H1 (cell line): ENCODE results near the gene MAGI1. TPM values are rescaled to one million over a fixed set of nuclear protein-coding genes. Genes with fewer than 3 reads are reported as not detected.

Source experiments
- CTCF ChIA-PET: fragments of 300-600 bp; sonication (Branson Sonifier 250); formaldehyde crosslinking; loops from one replicate; lab custom pipeline; 2021; ENCODE audit not compliant: partially characterized antibody; lab: Charles Lee
- POLR2A ChIA-PET: fragments of 300-600 bp; sonication (Branson Sonifier 250); formaldehyde crosslinking; loops from one replicate; lab custom pipeline; 2021; ENCODE audit warnings: inconsistent platforms; ENCODE audit not compliant: partially characterized antibody; lab: Charles Lee
- DNase-seq, 2 experiments: peaks; one replicate each; pipeline versions ENCODE4 v3.0.0 to v3.0.0-alpha.2; 2010 to 2022; ENCODE audit warnings: low spot score in 2 of 2, low read depth in 1 of 2, mixed read lengths in 1 of 2
- FAIRE-seq: peaks from 2 replicates; lab custom pipeline; 2011; peaks lifted over from hg19 to GRCh38; lab: Jason Lieb, UNC
- H2AFZ ChIP-seq: 2 replicates; pipeline ENCODE4 v1.8.1; 2012; ENCODE audit warnings: low read length, inconsistent platforms
- H2AK5ac ChIP-seq: 2 replicates; pipeline ENCODE4 v1.6.1; 2013; ENCODE audit warnings: low read depth, low read length
- H2BK120ac ChIP-seq: replicated peaks from 2 replicates; pipeline ENCODE3; 2013; ENCODE audit warnings: low read depth, low read length, inconsistent platforms
- H2BK12ac ChIP-seq: 2 replicates; pipeline ENCODE4 v1.6.1; 2013; ENCODE audit warnings: low read depth, low read length
- H2BK15ac ChIP-seq: 2 replicates; pipeline ENCODE4 v1.6.1; 2013; ENCODE audit warnings: low read length
- H2BK20ac ChIP-seq: 2 replicates; pipeline ENCODE4 v1.6.1; 2013; ENCODE audit warnings: low read length
- H2BK5ac ChIP-seq: 2 replicates; pipeline ENCODE4 v1.6.1; 2013; ENCODE audit warnings: low read depth, low read length
- H3K14ac ChIP-seq: 2 replicates; pipeline ENCODE4 v1.6.1; 2013; ENCODE audit warnings: inconsistent platforms; ENCODE audit not compliant: insufficient read length
- H3K18ac ChIP-seq: 2 replicates; pipeline ENCODE4 v1.6.1; 2013; ENCODE audit warnings: low read length; ENCODE audit errors: extremely low read depth
- H3K23ac ChIP-seq: 2 replicates; pipeline ENCODE4 v1.6.1; 2013; ENCODE audit warnings: inconsistent platforms; ENCODE audit not compliant: insufficient read length
- H3K23me2 ChIP-seq: 2 replicates; pipeline ENCODE4 v1.6.1; 2013; ENCODE audit warnings: low read depth, low read length
- H3K27ac ChIP-seq: 2 replicates; pipeline ENCODE4 v1.6.1; 2011; ENCODE audit warnings: low read depth, low read length, inconsistent platforms
- H3K27me3 ChIP-seq, 4 experiments: replicated peaks in 1 of 4; 1 replicate in 1 of 4; 2 replicates in 3 of 4; pipeline versions ENCODE4 v1.6.1 to v1.8.1; 2011 to 2013; ENCODE audit warnings: low read length in 3 of 4, mild to moderate bottlenecking in 3 of 4, inconsistent platforms in 2 of 4, mixed read lengths in 2 of 4, moderate library complexity in 1 of 4; ENCODE audit not compliant: control insufficient read depth in 3 of 4, insufficient read depth in 3 of 4; ENCODE audit errors: extremely low read depth in 1 of 4
- H3K36me3 ChIP-seq, 4 experiments: 2 replicates each; pipeline versions ENCODE4 v1.6.1 to v1.8.1; 2011 to 2013; ENCODE audit warnings: mild to moderate bottlenecking in 4 of 4, low read length in 3 of 4, moderate library complexity in 2 of 4, control low read depth in 1 of 4, inconsistent platforms in 1 of 4; ENCODE audit not compliant: insufficient read depth in 4 of 4, control insufficient read depth in 2 of 4
- H3K4ac ChIP-seq: replicated peaks from 2 replicates; pipeline ENCODE3; 2013; ENCODE audit warnings: low read length, low read depth, mixed read lengths, inconsistent platforms; ENCODE audit not compliant: insufficient read length
- H3K4me1 ChIP-seq, 4 experiments: replicated peaks in 1 of 4; 1 replicate in 1 of 4; 2 replicates in 3 of 4; pipeline versions ENCODE4 v1.6.1 to v1.8.1; 2011 to 2013; ENCODE audit warnings: low read length in 3 of 4, inconsistent platforms in 2 of 4, mixed read lengths in 1 of 4; ENCODE audit not compliant: insufficient read depth in 4 of 4, control insufficient read depth in 3 of 4
- H3K4me2 ChIP-seq, 2 experiments: 2 replicates each; pipeline versions ENCODE4 v1.6.1 to v1.8.1; 2011 to 2013; ENCODE audit warnings: low read depth in 2 of 2, low read length in 2 of 2, control low read depth in 1 of 2, inconsistent platforms in 1 of 2, mild to moderate bottlenecking in 1 of 2; ENCODE audit not compliant: insufficient read depth in 1 of 2
- H3K4me3 ChIP-seq, 4 experiments: fragments of 200-600, 300-600 bp in 1 of 4; sonication (generic), shearing (Covaris generic), sonication (Bioruptor Twin) in 1 of 4; 2 replicates each; pipeline versions ENCODE4 v1.5.1 to v1.8.1; 2011 to 2016; ENCODE audit warnings: low read length in 4 of 4, low read depth in 3 of 4, control low read depth in 2 of 4, inconsistent platforms in 2 of 4, mild to moderate bottlenecking in 2 of 4, mixed read lengths in 1 of 4, moderate library complexity in 1 of 4; ENCODE audit not compliant: insufficient read depth in 2 of 4; ENCODE audit errors: extremely low read depth in 1 of 4
- H3K56ac ChIP-seq: replicated peaks from 2 replicates; pipeline ENCODE3; 2013; ENCODE audit warnings: low read depth, mild to moderate bottlenecking, mixed read lengths, low read length, inconsistent platforms; ENCODE audit not compliant: insufficient read length
- H3K79me1 ChIP-seq: 2 replicates; pipeline ENCODE4 v1.6.1; 2013; ENCODE audit warnings: low read depth, low read length, control low read depth
- H3K79me2 ChIP-seq, 2 experiments: 2 replicates each; pipeline versions ENCODE4 v1.6.1 to v1.8.1; 2012 to 2013; ENCODE audit warnings: low read length in 2 of 2, mild to moderate bottlenecking in 2 of 2, inconsistent platforms in 1 of 2; ENCODE audit not compliant: insufficient read depth in 2 of 2, control insufficient read depth in 1 of 2
- H3K9ac ChIP-seq, 4 experiments: replicated peaks in 1 of 4; 1 replicate in 1 of 4; 2 replicates in 3 of 4; pipeline versions ENCODE4 v1.6.1 to v1.8.1; 2011 to 2013; ENCODE audit warnings: low read depth in 3 of 4, low read length in 3 of 4, control low read depth in 2 of 4, mild to moderate bottlenecking in 2 of 4, moderate library complexity in 2 of 4, inconsistent platforms in 1 of 4; ENCODE audit errors: extremely low read depth in 1 of 4
- H3K9me3 ChIP-seq, 2 experiments: 2 replicates each; pipeline versions ENCODE4 v1.6.1 to v1.8.1; 2012 to 2013; ENCODE audit warnings: mild to moderate bottlenecking in 2 of 2, moderate library complexity in 2 of 2, control low read depth in 1 of 2, inconsistent platforms in 1 of 2, low read depth in 1 of 2, low read length in 1 of 2, mixed read lengths in 1 of 2; ENCODE audit not compliant: insufficient read depth in 2 of 2
- H4K20me1 ChIP-seq, 2 experiments: replicated peaks in 1 of 2; 2 replicates each; pipeline versions ENCODE3 to v1.8.1; 2011 to 2013; ENCODE audit warnings: inconsistent platforms in 2 of 2, low read length in 2 of 2, mild to moderate bottlenecking in 1 of 2; ENCODE audit not compliant: insufficient read depth in 2 of 2, control insufficient read depth in 1 of 2
- H4K5ac ChIP-seq: 2 replicates; pipeline ENCODE4 v1.6.1; 2013; ENCODE audit warnings: low read length, low read depth, mixed read lengths, inconsistent platforms; ENCODE audit not compliant: insufficient read length
- H4K8ac ChIP-seq: 2 replicates; pipeline ENCODE4 v1.8.0; 2013; ENCODE audit warnings: mild to moderate bottlenecking, moderate library complexity, low read length, inconsistent platforms; ENCODE audit not compliant: insufficient read depth; ENCODE audit errors: extremely low read depth
- H4K91ac ChIP-seq: replicated peaks from 2 replicates; pipeline ENCODE3; 2013; ENCODE audit warnings: low read length, mixed read lengths, inconsistent platforms; ENCODE audit not compliant: insufficient read length
- BACH1 ChIP-seq: IDR thresholded peaks from 2 replicates; pipeline ENCODE4 v1.6.1; 2012; ENCODE audit warnings: low read length, improper control_type of control experiment
- BRCA1 ChIP-seq: IDR thresholded peaks from 2 replicates; pipeline ENCODE4 v1.6.1; 2012; ENCODE audit warnings: low read depth, low read length, improper control_type of control experiment
- CBX8 ChIP-seq: fragments of 300-800, 300-1000 bp; sonication (generic); IDR thresholded peaks from 2 replicates; pipeline ENCODE4 v1.7.1; 2016; ENCODE audit warnings: low read depth, low read length, borderline replicate concordance
- EGR1 ChIP-seq: IDR thresholded peaks from 2 replicates; pipeline ENCODE4 v1.6.1; 2011; ENCODE audit warnings: low read depth, low read length, borderline replicate concordance
- JUND ChIP-seq: IDR thresholded peaks from 2 replicates; pipeline ENCODE4 v1.6.1; 2011; ENCODE audit warnings: mild to moderate bottlenecking, improper control_type of control experiment, low read length
- KDM4A ChIP-seq: IDR thresholded peaks from one replicate; pipeline ENCODE4 v1.7.1; 2012; ENCODE audit warnings: low read depth, mild to moderate bottlenecking, moderate library complexity, low read length, inconsistent platforms; ENCODE audit not compliant: severe bottlenecking
- NANOG ChIP-seq: IDR thresholded peaks from 2 replicates; pipeline ENCODE4 v1.6.1; 2011; ENCODE audit warnings: low read length, low read depth, mild to moderate bottlenecking, inconsistent platforms; ENCODE audit not compliant: insufficient read depth, poor library complexity, severe bottlenecking
- POLR2A ChIP-seq, 2 experiments: IDR thresholded peaks; 1 replicate in 1 of 2; 2 replicates in 1 of 2; pipeline ENCODE4 v1.6.1; 2011; ENCODE audit warnings: low read depth in 2 of 2, low read length in 2 of 2, mild to moderate bottlenecking in 2 of 2; ENCODE audit errors: control extremely low read depth in 1 of 2
- RBBP5 ChIP-seq: IDR thresholded peaks from 2 replicates; pipeline ENCODE4 v1.7.1; 2012; ENCODE audit warnings: low read depth, mild to moderate bottlenecking, inconsistent platforms, low read length, moderate library complexity, borderline replicate concordance
- SAP30 ChIP-seq: fragments of 300-600 bp; sonication (generic); IDR thresholded peaks from 2 replicates; pipeline ENCODE4 v1.7.1; 2012; ENCODE audit warnings: low read length, moderate library complexity, mild to moderate bottlenecking, inconsistent platforms; ENCODE audit not compliant: insufficient read depth, insufficient replicate concordance
- SP4 ChIP-seq: IDR thresholded peaks from 2 replicates; pipeline ENCODE4 v1.6.1; 2012; ENCODE audit warnings: low read length, inconsistent platforms
- TAF1 ChIP-seq: IDR thresholded peaks from 2 replicates; pipeline ENCODE4 v1.6.1; 2011; ENCODE audit warnings: mild to moderate bottlenecking, low read depth, low read length
- TCF12 ChIP-seq: IDR thresholded peaks from 2 replicates; pipeline ENCODE4 v1.6.1; 2011; ENCODE audit warnings: low read depth, mild to moderate bottlenecking, low read length
- TEAD4 ChIP-seq: IDR thresholded peaks from 2 replicates; pipeline ENCODE4 v1.6.1; 2012; ENCODE audit warnings: low read depth, low read length, inconsistent platforms, mixed read lengths
- ZNF274 ChIP-seq: IDR thresholded peaks from 2 replicates; pipeline ENCODE4 v1.7.0; 2012; ENCODE audit warnings: low read length, borderline replicate concordance; ENCODE audit errors: extremely low read depth
- polyA plus RNA-seq, 7 experiments: library from polyadenylated mRNA; depleted of rRNA in 3 of 7; stranded (reverse) in 5 of 7; unstranded in 2 of 7; fragments of >200 nt in 5 of 7; fragments of 200-250 nt in 2 of 7; gene quantifications; 1 replicate in 5 of 7; 2 replicates in 1 of 7; 4 replicates in 1 of 7; pipeline versions ENCODE4 v1.2.1 to v1.2.3, GENCODE V29; 2011 to 2013; ENCODE audit warnings: missing spikeins in 2 of 7, mixed read lengths in 2 of 7
- total RNA-seq: library from RNA; stranded (reverse); fragmentation: NEBNext Ultra II Directional; extraction: Animal tissue kit (Norgen Biotek cat#: 25700); gene quantifications from 2 replicates; pipeline ENCODE4 v1.2.1, GENCODE V29; 2021
- TF ChIP-seq, protein P1 (sequence below): IDR thresholded peaks from 2 replicates; pipeline ENCODE4 v1.6.1; 2011; ENCODE audit warnings: low read depth, mild to moderate bottlenecking, low read length; ENCODE audit not compliant: insufficient read depth

The MAGI1 gene
- total and polyA plus RNA-seq, 2 of the 8 experiments (the other 6 are each of a cell fraction or from before 2014, with no cell fraction given) = 19.8 to 78.0 TPM

DNA sequence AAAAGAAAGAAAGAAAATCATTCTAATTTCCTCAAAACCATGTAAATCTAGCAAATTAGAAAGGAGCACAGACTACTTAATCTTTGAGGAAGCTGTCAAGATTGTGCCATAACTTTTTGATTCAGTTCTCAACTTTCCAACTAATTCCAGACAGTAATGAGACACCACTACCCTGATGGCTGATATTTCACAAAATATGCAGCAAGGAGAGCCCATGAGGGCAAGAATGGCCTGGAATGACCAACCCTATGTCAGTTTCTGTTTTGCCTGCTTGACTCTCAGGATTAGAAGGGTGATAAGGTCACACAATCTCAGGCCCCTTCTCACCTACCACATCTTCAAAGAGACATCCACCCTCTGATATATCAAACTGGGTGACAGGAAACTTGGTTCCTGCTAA is 134.7 kb downstream of the MAGI1 start:
- Histone ChIP-seq H3K4me3 (no peak overlapping the region), H3K79me1 (peaks cover 13% of the 10 kb centered on the region)
- no peak for TF ChIP-seq BACH1
- TF ChIP-seq ZNF274 = no peak
- TF ChIP-seq SP4 = no peak
- no peak for TF ChIP-seq SAP30
- TF ChIP-seq TAF1 = no peak
- TF ChIP-seq TCF12 = no peak
- no peak for TF ChIP-seq NANOG
- TF ChIP-seq RBBP5 = no peak
- TF ChIP-seq CBX8 = no peak
- no peak for TF ChIP-seq BRCA1
- TF ChIP-seq EGR1 = no peak
- TF ChIP-seq TEAD4 = no peak
- TF ChIP-seq POLR2A (IDR thresholded peaks at IDR 0.05; ENCODE audit: control extremely low read depth in 1 of 2, low read depth in 2 of 2, low read length in 2 of 2) = no peak
- TF ChIP-seq KDM4A = no peak
- TF ChIP-seq, protein P1, sequence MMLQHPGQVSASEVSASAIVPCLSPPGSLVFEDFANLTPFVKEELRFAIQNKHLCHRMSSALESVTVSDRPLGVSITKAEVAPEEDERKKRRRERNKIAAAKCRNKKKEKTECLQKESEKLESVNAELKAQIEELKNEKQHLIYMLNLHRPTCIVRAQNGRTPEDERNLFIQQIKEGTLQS = no peak
- TF ChIP-seq JUND = no peak

More for the DNA sequence above, 134.7 kb downstream of the MAGI1 start:
- Histone ChIP-seq H3K18ac (no peak overlapping the region), H3K9ac (no peak overlapping the region), H3K9me3 (no peaks in the 10 kb centered on the region), H3K27ac (no peak overlapping the region), H2BK20ac (no peak overlapping the region), H4K91ac (no peak overlapping the region), H3K14ac (no peak overlapping the region), H3K4me2 (no peak overlapping the region), H2BK5ac (no peak overlapping the region), H2BK120ac (no peak overlapping the region), H3K56ac (no peak overlapping the region), H2BK12ac (no peak overlapping the region), H3K4me1 (peaks cover 0 to 14% (median 11%) of the 10 kb centered on the region in 4 experiments; a peak in 6 of 7 replicates), H4K5ac (no peak overlapping the region), H4K20me1 (peaks cover 1 to 2% of the 10 kb centered on the region in 2 experiments), H3K79me2 (peaks cover 0 to 70% of the 10 kb centered on the region in 2 experiments; a peak in 3 of 4 replicates), H2BK15ac (no peak overlapping the region), H2AK5ac (no peak overlapping the region), H3K23me2 (0 out of 2 replicates have a peak, but pooled peaks cover 2% of the 10 kb centered on the region), H3K27me3 (no peaks in the 10 kb centered on the region), H3K4ac (no peak overlapping the region), H2AFZ (no peak overlapping the region), H3K36me3 (no peaks in the 10 kb centered on the region), H3K23ac (no peak overlapping the region), H4K8ac (no peak overlapping the region)
- no peak for FAIRE-seq
- POLR2A ChIA-PET = no interaction called here
- CTCF ChIA-PET = interaction anchor here (2.7 kb wide), 1 partner anchor 10 kb away, joined by 9 read pairs; no protein-coding TSS in a partner anchor
- DNase-seq = no peak
